Measurements from ENCODE around the gene CFAP46.
"Not testable (repeated sequence)": the region's sequence is repeated elsewhere in the genome, so short reads cannot be mapped to it uniquely, and the experiment has no call there.

CFAP46 gene

GRCh38 chr10:132898391-132899053, 43.8 kb downstream of the CFAP46 start:
- no peak for DNase-seq

GRCh38 chr10:132897516-132898381, 44.6 kb downstream of the CFAP46 start:
- DNase-seq = no peak

DNA sequence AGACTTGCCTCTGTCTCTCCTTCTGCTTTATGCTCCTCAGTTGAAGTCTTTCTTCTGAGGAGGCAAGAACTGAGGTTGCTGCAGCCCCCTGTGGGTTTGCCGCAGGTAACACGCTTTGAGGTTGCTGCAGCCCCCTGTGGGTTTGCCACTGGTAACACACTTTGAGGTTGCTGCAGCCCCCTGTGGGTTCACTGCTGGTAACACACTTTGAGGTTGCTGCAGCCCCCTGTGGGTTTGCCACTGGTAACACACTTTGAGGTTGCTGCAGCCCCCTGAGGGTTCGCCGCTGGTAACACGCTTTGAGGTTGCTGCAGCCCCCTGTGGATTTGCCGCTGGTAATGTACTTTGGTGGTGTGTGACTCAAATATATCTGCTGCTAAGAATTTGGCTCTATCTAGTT, 48.6 kb downstream of the CFAP46 start:
- DNase-seq = not testable (repeated sequence)

- DNase-seq = no peak
Observed at GRCh38 chr10:132893090-132893489, 49.3 kb downstream of the CFAP46 start.

DNA sequence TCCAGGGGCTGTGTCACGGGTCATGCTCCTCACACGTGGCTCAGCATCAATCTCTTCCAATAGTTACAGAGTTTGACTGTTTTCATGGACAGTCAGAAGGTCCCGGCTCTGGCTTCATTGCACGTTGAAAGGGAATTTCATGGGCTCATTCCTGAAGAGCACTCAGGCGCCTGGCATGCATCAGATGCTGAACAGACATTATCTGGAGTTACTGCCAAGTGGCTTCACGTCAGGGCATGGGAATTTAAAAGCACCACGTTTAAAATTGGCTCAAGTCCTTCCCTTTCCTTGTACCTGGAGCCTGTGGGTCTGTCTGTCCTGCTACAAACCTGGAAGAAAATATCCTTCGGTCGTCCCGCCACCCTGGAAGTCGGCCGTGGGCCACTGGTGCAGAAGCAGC, 50.4 kb downstream of the CFAP46 start:
- DNase-seq = no peak

GRCh38 chr10:132891368-132891767, 51.0 kb downstream of the CFAP46 start:
- no peak for DNase-seq

- no peak for DNase-seq
Observed at GRCh38 chr10:132890301-132890700, 52.1 kb downstream of the CFAP46 start.

DNA sequence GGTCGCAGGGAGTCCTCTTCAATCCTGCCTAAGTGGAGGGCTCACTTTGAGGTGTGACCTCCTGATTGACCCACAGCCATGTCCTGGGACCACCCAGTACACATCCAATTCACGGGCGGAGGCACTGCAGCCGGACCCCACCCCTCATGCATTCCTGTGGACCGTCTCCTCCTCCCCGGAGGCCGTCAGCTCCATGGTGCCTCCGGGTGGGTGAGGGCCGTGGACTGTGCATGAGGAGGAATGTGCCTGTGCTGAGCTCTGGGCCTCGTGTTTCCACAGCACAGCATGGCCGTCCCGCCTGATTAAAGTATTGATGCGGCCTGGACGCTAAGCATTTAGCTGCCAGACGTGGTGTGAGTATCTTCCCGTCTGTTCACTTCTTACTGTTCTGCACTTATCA, 52.8 kb downstream of the CFAP46 start:
- DNase-seq = no peak

DNA sequence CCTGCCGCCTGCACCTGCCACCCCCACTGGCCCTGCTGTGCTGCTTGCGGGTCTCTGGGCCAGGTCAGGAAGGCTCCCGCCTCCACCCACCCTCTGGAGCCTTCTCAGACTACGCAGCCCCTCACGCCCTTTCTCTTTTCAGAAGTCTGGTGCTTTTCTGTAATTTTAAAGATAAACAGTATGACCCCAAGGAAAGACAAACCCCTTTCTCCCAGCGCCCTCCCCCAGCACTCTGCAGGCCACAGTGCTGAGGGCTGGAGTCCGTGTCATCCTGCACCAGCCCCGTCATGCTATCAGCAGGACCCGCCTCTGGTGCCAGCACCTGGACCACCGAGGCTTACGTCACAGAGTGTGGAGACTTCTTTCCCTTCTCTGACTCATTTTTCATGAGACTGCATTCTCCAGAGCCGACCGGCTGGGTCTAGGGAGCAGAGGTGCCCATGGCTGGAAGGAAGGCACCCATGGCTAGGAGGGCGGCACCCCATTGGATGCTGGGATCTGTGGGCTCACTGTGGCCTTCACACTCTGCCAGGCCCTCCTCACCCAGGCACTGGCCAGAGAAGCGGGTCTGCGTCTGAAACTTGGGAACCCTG, 53.4 kb downstream of the CFAP46 start:
- no peak for DNase-seq

DNA sequence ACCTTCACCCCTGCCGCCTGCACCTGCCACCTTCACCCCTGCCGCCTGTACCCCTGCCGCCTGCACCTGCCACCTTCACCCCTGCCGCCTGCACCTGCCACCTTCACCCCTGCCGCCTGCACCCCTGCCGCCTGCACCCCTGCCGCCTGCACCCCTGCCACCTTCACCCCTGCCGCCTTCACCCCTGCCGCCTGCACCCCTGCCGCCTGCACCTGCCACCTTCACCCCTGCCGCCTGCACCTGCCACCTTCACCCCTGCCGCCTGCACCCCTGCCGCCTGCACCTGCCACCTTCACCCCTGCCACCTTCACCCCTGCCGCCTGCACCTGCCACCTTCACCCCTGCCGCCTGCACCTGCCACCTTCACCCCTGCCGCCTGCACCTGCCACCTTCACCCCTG, 53.9 kb downstream of the CFAP46 start:
- DNase-seq = not testable (repeated sequence)

GRCh38 chr10:132886211-132887099, 55.9 kb downstream of the CFAP46 start:
- no peak for DNase-seq

- DNase-seq = no peak
Observed at GRCh38 chr10:132885451-132886210, 56.7 kb downstream of the CFAP46 start.

GRCh38 chr10:132884691-132885271, 57.6 kb downstream of the CFAP46 start:
- no peak for DNase-seq

- no peak for DNase-seq
Observed at GRCh38 chr10:132884041-132884440, 58.3 kb downstream of the CFAP46 start.

DNA sequence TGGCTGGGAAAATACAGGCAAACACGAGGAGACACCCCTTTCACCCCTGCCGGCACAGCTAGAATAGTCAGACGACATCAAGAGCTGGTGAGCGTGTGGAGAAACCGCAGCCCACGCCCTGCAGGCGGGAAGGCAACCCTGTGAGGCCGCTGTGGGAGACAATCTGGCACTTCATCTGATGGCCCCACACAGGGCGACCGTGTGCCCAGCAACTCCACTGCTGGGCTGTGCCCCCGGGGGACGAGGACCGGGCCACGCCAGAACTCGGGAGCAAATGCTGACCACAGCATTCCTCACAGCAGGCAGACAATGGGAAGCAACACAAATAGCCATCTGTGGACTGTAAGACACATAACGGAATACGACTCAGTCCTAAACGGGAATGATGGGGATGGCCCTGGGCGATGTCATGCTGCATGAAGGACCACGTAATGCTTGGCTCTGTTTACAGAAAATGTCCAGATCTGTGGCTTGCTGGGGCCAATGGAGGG, 58.9 kb downstream of the CFAP46 start:
- DNase-seq = no peak

DNA sequence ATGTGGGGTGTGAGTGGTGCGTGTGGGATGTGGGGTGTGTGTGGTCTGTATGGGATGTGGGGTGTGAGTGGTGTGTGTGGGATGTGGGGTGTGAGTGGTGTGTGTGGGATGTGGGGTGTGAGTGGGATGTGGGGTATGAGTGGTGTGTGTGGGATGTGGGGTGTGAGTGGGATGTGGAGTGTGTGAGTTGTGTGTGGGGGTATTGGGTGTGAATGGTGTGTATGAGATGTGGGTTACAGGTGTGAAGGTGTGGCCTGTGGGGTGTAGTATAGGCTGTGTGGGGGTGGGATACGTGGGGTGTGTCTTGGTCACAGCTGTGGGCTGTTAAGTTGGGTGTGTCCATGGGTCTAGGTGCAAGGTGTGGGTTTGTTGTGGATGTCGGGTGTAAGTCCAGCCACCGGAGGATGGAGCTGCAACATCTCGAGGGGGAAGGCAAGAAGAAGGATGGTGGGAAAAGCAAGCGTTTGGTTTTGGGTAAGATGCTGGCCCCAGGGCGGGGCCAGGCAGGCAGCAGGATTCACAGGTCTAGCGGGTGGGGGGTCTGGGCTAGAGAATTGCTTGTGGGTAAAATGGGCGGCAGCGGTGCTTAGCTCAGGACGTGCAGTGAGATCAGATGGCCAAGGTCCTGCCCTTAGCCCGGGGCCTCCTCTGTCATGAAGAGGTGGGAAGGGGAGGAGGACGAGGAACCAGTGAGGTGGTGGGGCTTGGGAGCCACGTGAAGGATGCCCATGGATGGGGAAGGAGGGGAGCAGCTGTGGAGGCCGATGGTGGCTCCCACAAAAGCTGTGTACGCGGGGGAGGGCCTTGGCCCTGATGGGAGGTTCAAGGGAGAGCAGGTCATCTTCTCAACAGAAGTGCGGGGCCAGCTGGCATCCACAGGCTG, 60.1 kb downstream of the CFAP46 start:
- DNase-seq = no peak

- no peak for DNase-seq
Observed at GRCh38 chr10:132881186-132881920, 61.0 kb downstream of the CFAP46 start.

GRCh38 chr10:132880128-132880981, 62.0 kb downstream of the CFAP46 start:
- DNase-seq = no peak
